GM06990 (cell line): ENCODE data around the gene DPYSL4.

Experiments used
- DNase-seq: peaks from one replicate; pipeline ENCODE4 v3.0.0-alpha.2; 2011; ENCODE audit not compliant: insufficient read length; ENCODE audit errors: extremely low read depth
- H3K27me3 ChIP-seq: replicated peaks from 2 replicates; pipeline ENCODE4 v1.6.0; 2011; ENCODE audit warnings: low read length; ENCODE audit not compliant: control insufficient read depth, insufficient read depth
- H3K36me3 ChIP-seq: 2 replicates; pipeline ENCODE4 v1.5.1; 2011; ENCODE audit warnings: low read length; ENCODE audit not compliant: control insufficient read depth, insufficient read depth
- H3K4me3 ChIP-seq: replicated peaks from 2 replicates; pipeline ENCODE4 v1.5.1; 2011; ENCODE audit warnings: low read depth, mild to moderate bottlenecking, control low read depth, low read length
- TF ChIP-seq, protein P1 (sequence below): IDR thresholded peaks from 2 replicates; pipeline ENCODE4 v1.5.1; 2011; ENCODE audit warnings: low read length, control low read depth, mild to moderate bottlenecking, inconsistent platforms; ENCODE audit not compliant: insufficient read depth, poor library complexity, severe bottlenecking

DPYSL4 gene

GRCh38 chr10:132232023-132232951, 45.5 kb downstream of the DPYSL4 start:
- H3K27me3 ChIP-seq: no peaks in the 10 kb centered on the region; the same call in 1 of the 2 replicates
- TF ChIP-seq, protein P1, sequence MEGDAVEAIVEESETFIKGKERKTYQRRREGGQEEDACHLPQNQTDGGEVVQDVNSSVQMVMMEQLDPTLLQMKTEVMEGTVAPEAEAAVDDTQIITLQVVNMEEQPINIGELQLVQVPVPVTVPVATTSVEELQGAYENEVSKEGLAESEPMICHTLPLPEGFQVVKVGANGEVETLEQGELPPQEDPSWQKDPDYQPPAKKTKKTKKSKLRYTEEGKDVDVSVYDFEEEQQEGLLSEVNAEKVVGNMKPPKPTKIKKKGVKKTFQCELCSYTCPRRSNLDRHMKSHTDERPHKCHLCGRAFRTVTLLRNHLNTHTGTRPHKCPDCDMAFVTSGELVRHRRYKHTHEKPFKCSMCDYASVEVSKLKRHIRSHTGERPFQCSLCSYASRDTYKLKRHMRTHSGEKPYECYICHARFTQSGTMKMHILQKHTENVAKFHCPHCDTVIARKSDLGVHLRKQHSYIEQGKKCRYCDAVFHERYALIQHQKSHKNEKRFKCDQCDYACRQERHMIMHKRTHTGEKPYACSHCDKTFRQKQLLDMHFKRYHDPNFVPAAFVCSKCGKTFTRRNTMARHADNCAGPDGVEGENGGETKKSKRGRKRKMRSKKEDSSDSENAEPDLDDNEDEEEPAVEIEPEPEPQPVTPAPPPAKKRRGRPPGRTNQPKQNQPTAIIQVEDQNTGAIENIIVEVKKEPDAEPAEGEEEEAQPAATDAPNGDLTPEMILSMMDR: no peak
- H3K36me3 ChIP-seq: no peaks in the 10 kb centered on the region
- H3K4me3 ChIP-seq: no peak overlapping the region
- DNase-seq: no peak

DNA sequence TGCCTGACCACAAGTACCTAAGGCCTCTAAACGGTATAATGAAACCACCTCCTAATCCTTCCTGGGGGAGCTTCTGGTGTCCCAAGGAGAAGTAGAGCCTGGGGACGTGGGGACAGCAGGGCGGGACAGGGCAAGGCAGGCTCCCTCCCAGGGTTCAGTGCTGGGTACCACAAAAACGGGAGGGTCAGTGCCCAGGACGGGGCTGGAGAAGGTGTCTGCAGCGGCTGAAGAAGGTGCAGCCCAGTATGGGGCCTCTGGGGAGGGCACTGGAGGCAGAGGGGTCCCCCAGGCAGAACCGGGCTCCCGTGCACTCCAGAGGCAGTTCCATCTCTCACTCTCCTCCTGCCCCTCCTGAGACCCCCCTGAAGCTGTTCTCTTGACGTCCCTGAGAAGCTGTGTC, 46.2 kb downstream of the DPYSL4 start:
- TF ChIP-seq, protein P1: no peak
- H3K27me3 ChIP-seq: no peaks in the 10 kb centered on the region; the same call in 1 of the 2 replicates
- no peak overlapping the region for H3K4me3 ChIP-seq
- H3K36me3 ChIP-seq: no peaks in the 10 kb centered on the region
- no peak for DNase-seq

DNA sequence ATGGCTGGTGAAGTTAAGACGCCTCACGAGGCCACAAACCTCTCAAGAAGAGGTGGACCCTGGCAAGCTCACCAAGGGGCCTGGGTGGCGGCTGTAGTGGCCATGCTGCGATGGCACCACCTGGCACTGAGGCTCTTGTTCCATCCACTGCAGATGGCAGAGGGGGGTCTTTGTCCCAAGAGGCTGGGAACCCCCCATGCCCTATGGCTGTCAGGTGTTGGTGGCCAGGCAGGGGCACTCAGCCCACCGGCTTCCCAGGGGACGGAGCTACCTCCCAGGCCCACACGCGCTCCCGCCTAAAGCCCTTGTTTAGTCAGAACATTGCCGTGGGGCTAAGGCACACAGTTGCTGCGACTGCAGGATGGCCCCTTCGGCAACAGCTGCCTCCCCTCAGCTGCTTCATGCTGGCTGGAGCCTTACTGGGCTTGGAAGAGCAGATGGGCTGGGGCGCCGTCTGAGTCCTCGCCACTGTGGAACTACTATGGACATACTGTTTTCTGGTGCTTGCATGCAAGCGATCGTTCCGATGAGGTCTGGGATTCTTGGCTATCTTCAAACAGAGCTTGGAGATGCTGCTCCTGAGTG, 46.8 kb downstream of the DPYSL4 start:
- no peaks in the 10 kb centered on the region; the same call in none of the 2 replicates for H3K27me3 ChIP-seq
- no peaks in the 10 kb centered on the region for H3K36me3 ChIP-seq
- H3K4me3 ChIP-seq: no peak overlapping the region
- no peak for DNase-seq
- TF ChIP-seq, protein P1: no peak

DNA sequence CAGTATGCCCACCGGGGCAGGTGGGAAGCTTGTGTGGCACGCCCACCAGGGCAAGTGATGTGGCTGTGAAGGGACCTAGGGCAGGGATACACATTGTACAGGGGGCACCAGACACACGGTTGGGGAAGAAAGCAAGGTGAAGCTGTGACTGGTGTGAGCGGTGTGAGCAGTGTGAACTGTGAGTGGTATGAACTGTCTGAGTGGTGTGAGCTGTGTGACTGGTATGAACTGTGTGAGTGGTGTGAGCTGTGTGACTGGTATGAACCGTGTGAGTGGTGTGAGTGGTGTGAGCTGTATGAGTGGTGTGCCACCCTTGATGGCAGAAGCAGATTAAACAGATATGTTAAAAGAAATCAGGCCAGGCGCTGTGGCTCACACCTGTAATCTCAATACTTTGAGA, 48.1 kb downstream of the DPYSL4 start:
- TF ChIP-seq, protein P1: no peak
- no peaks in the 10 kb centered on the region; the same call in none of the 2 replicates for H3K27me3 ChIP-seq
- DNase-seq: no peak

GRCh38 chr10:132236161-132236560, 49.4 kb downstream of the DPYSL4 start:
- H3K27me3 ChIP-seq: no peaks in the 10 kb centered on the region; the same call in none of the 2 replicates

More for the DNA sequence above, 48.1 kb downstream of the DPYSL4 start:
- Histone ChIP-seq H3K36me3 (no peaks in the 10 kb centered on the region), H3K4me3 (no peak overlapping the region)

More at GRCh38 chr10:132236161-132236560, 49.4 kb downstream of the DPYSL4 start:
- TF ChIP-seq, protein P1: no peak
- DNase-seq: no peak
- H3K4me3 ChIP-seq: no peak overlapping the region
- no peaks in the 10 kb centered on the region for H3K36me3 ChIP-seq
